Fibroblast of the conjunctiva (primary cell): ENCODE data around the gene SEPTIN8.

Experiments
- DNase-seq: peaks from one replicate; pipeline ENCODE4 v3.0.0-alpha.2; 2010; ENCODE audit warnings: low read depth

SEPTIN8 gene

GRCh38 chr5:132748522-132749000 lies 28.5 kb downstream of the SEPTIN8 start:
- no peak for DNase-seq

- DNase-seq = no peak
Measured at GRCh38 chr5:132747616-132748440, 29.2 kb downstream of the SEPTIN8 start.

- no peak for DNase-seq
Measured at GRCh38 chr5:132746954-132747615, 30.0 kb downstream of the SEPTIN8 start, which contains the start of gene CCNI2. Gene CCNI2, plus strand, starts transcription at chr5:132747426. Its CDS starts 70 bp downstream, at chr5:132747496.

- DNase-seq = no peak
Measured at GRCh38 chr5:132746592-132746953, 30.5 kb downstream of the SEPTIN8 start.

- no peak for DNase-seq
Measured at GRCh38 chr5:132744659-132745058, 32.4 kb downstream of the SEPTIN8 start.

- DNase-seq = no peak
Measured at GRCh38 chr5:132742626-132743025, 34.4 kb downstream of the SEPTIN8 start.

- DNase-seq = no peak
Measured at GRCh38 chr5:132742158-132742557, 34.9 kb downstream of the SEPTIN8 start.

- DNase-seq = no peak
Measured at GRCh38 chr5:132739232-132739631, 37.8 kb downstream of the SEPTIN8 start.

GRCh38 chr5:132737982-132738681 lies 38.9 kb downstream of the SEPTIN8 start:
- DNase-seq = no peak

GRCh38 chr5:132736853-132737833 lies 39.9 kb downstream of the SEPTIN8 start, which contains the start of gene KIF3A:
Gene KIF3A, minus strand, starts transcription at chr5:132737546. Its CDS starts 127 bp downstream, at chr5:132737419.
- peak; percentile 90 for DNase-seq

GRCh38 chr5:132734687-132735086 lies 42.4 kb downstream of the SEPTIN8 start:
- DNase-seq = no peak

GRCh38 chr5:132733499-132734148 lies 43.4 kb downstream of the SEPTIN8 start:
- no peak for DNase-seq

GRCh38 chr5:132729896-132730295 lies 47.1 kb downstream of the SEPTIN8 start:
- no peak for DNase-seq

- DNase-seq = no peak
Measured at GRCh38 chr5:132725745-132726144, 51.3 kb downstream of the SEPTIN8 start.

GRCh38 chr5:132718544-132719312 lies 58.3 kb downstream of the SEPTIN8 start:
- DNase-seq = no peak

GRCh38 chr5:132714456-132715307 lies 62.4 kb downstream of the SEPTIN8 start:
- DNase-seq = no peak

- DNase-seq = no peak
Measured at GRCh38 chr5:132708645-132709044, 68.4 kb downstream of the SEPTIN8 start.

GRCh38 chr5:132704875-132705274 lies 72.2 kb downstream of the SEPTIN8 start:
- DNase-seq = no peak
